CD4-positive, CD25-positive, alpha-beta regulatory T cell (primary cell): ENCODE results near the gene SRGAP2C. TPM values are rescaled to one million over a fixed set of nuclear protein-coding genes. Genes with fewer than 3 reads are reported as not detected.
A peak's percentile ranks its signal among the peaks of the same experiment; 100 is the strongest.
"Not testable (repeated sequence)": the region's sequence is repeated elsewhere in the genome, so short reads cannot be mapped to it uniquely, and the experiment has no call there.

ENCODE experiments used
- ATAC-seq, 2 donors: fragments of 150-1000 bp; cut with Tn5 transposase; one replicate each; pipeline ENCODE4 v1.10.0; 2021; ENCODE audit warnings: low read depth in 2 of 2, moderate number of reproducible peaks in 2 of 2, moderate library complexity in 1 of 2
- DNase-seq, 3 donors: peaks; one replicate each; pipeline versions ENCODE4 v3.0.0 to v3.0.0-alpha.2; 2012 to 2022; ENCODE audit warnings: mixed read lengths in 1 of 3
- H3K27ac ChIP-seq: one replicate; pipeline ENCODE4 v1.7.0; 2013; ENCODE audit warnings: mild to moderate bottlenecking, low read length; ENCODE audit not compliant: insufficient read depth, poor library complexity, severe bottlenecking
- H3K27me3 ChIP-seq: one replicate; pipeline ENCODE4 v1.7.0; 2013; ENCODE audit warnings: low read length; ENCODE audit not compliant: control insufficient read depth, insufficient read depth
- H3K36me3 ChIP-seq: one replicate; pipeline ENCODE4 v1.7.0; 2013; ENCODE audit warnings: mild to moderate bottlenecking, low read length, moderate library complexity; ENCODE audit not compliant: control insufficient read depth, insufficient read depth
- H3K4me1 ChIP-seq: 2 replicates; pipeline ENCODE4 v1.7.0; 2013; ENCODE audit warnings: mild to moderate bottlenecking, low read length; ENCODE audit not compliant: insufficient read depth, control insufficient read depth, poor library complexity, severe bottlenecking
- H3K4me3 ChIP-seq: one replicate; pipeline ENCODE4 v1.7.0; 2013; ENCODE audit warnings: low read depth, mild to moderate bottlenecking, low read length, moderate library complexity
- H3K9me3 ChIP-seq, 2 experiments: 1 replicate in 1 of 2; 2 replicates in 1 of 2; pipeline ENCODE4 v1.7.0; 2013; ENCODE audit warnings: low read length in 2 of 2, mild to moderate bottlenecking in 1 of 2, moderate library complexity in 1 of 2; ENCODE audit not compliant: control insufficient read depth in 2 of 2
- H3K27ac Mint-ChIP-seq, 3 donors: one replicate each; pipeline ENCODE4 v1.8.0; 2020 to 2022; ENCODE audit warnings: mild to moderate bottlenecking in 3 of 3, mixed read lengths in 3 of 3, moderate library complexity in 2 of 3
- H3K27me3 Mint-ChIP-seq: one replicate; pipeline ENCODE4 v1.8.0; 2022; ENCODE audit warnings: mild to moderate bottlenecking, mixed read lengths
- H3K36me3 Mint-ChIP-seq: one replicate; pipeline ENCODE4 v1.8.0; 2020; ENCODE audit warnings: mixed read lengths
- H3K4me1 Mint-ChIP-seq, 4 donors: one replicate each; pipeline ENCODE4 v1.8.0; 2020 to 2022; ENCODE audit warnings: mixed read lengths in 4 of 4, mild to moderate bottlenecking in 1 of 4
- H3K4me3 Mint-ChIP-seq, 4 donors: one replicate each; pipeline ENCODE4 v1.8.0; 2020 to 2022; ENCODE audit warnings: mild to moderate bottlenecking in 4 of 4, mixed read lengths in 4 of 4, moderate library complexity in 3 of 4
- H3K9me3 Mint-ChIP-seq, 7 donors: one replicate each; pipeline ENCODE4 v1.8.0; 2020 to 2022; ENCODE audit warnings: mixed read lengths in 7 of 7, mild to moderate bottlenecking in 3 of 7, moderate library complexity in 2 of 7
- polyA plus RNA-seq, 4 donors: library from polyadenylated mRNA; unstranded; fragments of 300-500 nt; fragmentation: Illumina TruSeq; gene quantifications; one replicate each; pipeline ENCODE4 v1.2.3, GENCODE V29; 2021
- total RNA-seq: library from RNA; stranded (reverse); gene quantifications from one replicate; pipeline ENCODE4 v1.2.3, GENCODE V29; 2022

Gene SRGAP2C
- total and polyA plus RNA-seq, 5 donors from 2014 or later, result 2.5 to 31.7 (median 4.2) TPM

- H3K27ac ChIP-seq, H3K36me3 Mint-ChIP-seq, H3K4me3 ChIP-seq, H3K4me1 ChIP-seq, H3K9me3 Mint-ChIP-seq, ATAC-seq, H3K27me3 ChIP-seq, H3K4me3 Mint-ChIP-seq, H3K36me3 ChIP-seq, DNase-seq, H3K4me1 Mint-ChIP-seq, H3K9me3 ChIP-seq, H3K27ac Mint-ChIP-seq: not testable (repeated sequence)
- H3K27me3 Mint-ChIP-seq, result peaks cover 49% of the 10 kb centered on the region
Measured at GRCh38 chr1:121421490-121421889, 236.7 kb downstream of the SRGAP2C start.

GRCh38 chr1:121423956-121424355 is 239.2 kb downstream of the SRGAP2C start:
- peaks cover 34% of the 10 kb centered on the region for H3K27me3 Mint-ChIP-seq
- not testable (repeated sequence) for ATAC-seq, H3K27ac Mint-ChIP-seq

GRCh38 chr1:121433517-121433916 is 248.7 kb downstream of the SRGAP2C start:
- not testable (repeated sequence) for H3K36me3 ChIP-seq, ATAC-seq, H3K27ac ChIP-seq, H3K27ac Mint-ChIP-seq, H3K27me3 ChIP-seq, H3K4me3 ChIP-seq, H3K9me3 Mint-ChIP-seq, H3K9me3 ChIP-seq, H3K4me3 Mint-ChIP-seq, H3K4me1 ChIP-seq, H3K36me3 Mint-ChIP-seq, H3K4me1 Mint-ChIP-seq, DNase-seq
- peaks cover 58% of the 10 kb centered on the region for H3K27me3 Mint-ChIP-seq

More at GRCh38 chr1:121423956-121424355, 239.2 kb downstream of the SRGAP2C start:
- not testable (repeated sequence) for H3K27me3 ChIP-seq, H3K36me3 ChIP-seq, H3K4me3 Mint-ChIP-seq, DNase-seq, H3K4me3 ChIP-seq, H3K4me1 Mint-ChIP-seq, H3K27ac ChIP-seq, H3K36me3 Mint-ChIP-seq, H3K4me1 ChIP-seq, H3K9me3 Mint-ChIP-seq, H3K9me3 ChIP-seq

- peaks cover 1 to 15% (median 5%) of the 10 kb centered on the region in 7 donors for H3K9me3 Mint-ChIP-seq
- H3K4me3 Mint-ChIP-seq, ATAC-seq, H3K4me1 Mint-ChIP-seq, H3K36me3 ChIP-seq, DNase-seq, H3K27me3 ChIP-seq, H3K4me1 ChIP-seq, H3K27ac Mint-ChIP-seq, H3K9me3 ChIP-seq, H3K27ac ChIP-seq, H3K4me3 ChIP-seq, H3K36me3 Mint-ChIP-seq: not testable (repeated sequence)
- peaks cover 35% of the 10 kb centered on the region for H3K27me3 Mint-ChIP-seq
Measured at GRCh38 chr1:121438862-121439261, 254.1 kb downstream of the SRGAP2C start.

GRCh38 chr1:121440993-121441392 is 256.2 kb downstream of the SRGAP2C start:
- Mint-ChIP-seq H3K4me1 (peaks cover 4 to 8% (median 6%) of the 10 kb centered on the region in 4 donors), H3K9me3 (peaks cover 1 to 15% (median 5%) of the 10 kb centered on the region in 7 donors), H3K27me3 (peaks cover 24% of the 10 kb centered on the region), H3K27ac (peak overlapping the region in 1 of 3 donors; percentile 10), H3K36me3 (no peaks in the 10 kb centered on the region), H3K4me3 (no peak overlapping the region)
- ATAC-seq, result no peak
- Histone ChIP-seq H3K27me3 (no peaks in the 10 kb centered on the region), H3K27ac (no peak overlapping the region), H3K9me3 (no peaks in the 10 kb centered on the region), H3K4me1 (no peaks in the 10 kb centered on the region), H3K4me3 (no peak overlapping the region), H3K36me3 (no peaks in the 10 kb centered on the region)
- no peak for DNase-seq

Other genes starting within 250 kb of the SRGAP2C start
- 1.3 TPM for gene FAM72B, start 635 bp upstream of the SRGAP2C start, total RNA-seq
- gene FAM72B, start 635 bp upstream of the SRGAP2C start, polyA plus RNA-seq, result 1 to 10 TPM in 2 of 4 donors, under 1 TPM in 2; 0.53 to 1.9 (median 0.84) TPM